Effector memory CD4-positive, alpha-beta T cell (primary cell): ENCODE data around the gene ACBD4.
A peak's percentile ranks its signal among the peaks of the same experiment; 100 is the strongest.

Experiments used
- DNase-seq, 3 donors: peaks; one replicate each; pipeline ENCODE4 v3.0.0-alpha.2; 2020
- H3K27ac ChIP-seq: 2 replicates; pipeline ENCODE4 v1.7.0; 2013; ENCODE audit warnings: mild to moderate bottlenecking, low read length, moderate library complexity; ENCODE audit not compliant: insufficient read depth, poor library complexity, severe bottlenecking
- H3K27me3 ChIP-seq: replicated peaks from 2 replicates; pipeline ENCODE4 v1.7.0; 2013; ENCODE audit warnings: mild to moderate bottlenecking, low read length; ENCODE audit not compliant: insufficient read depth, control insufficient read depth, poor library complexity, severe bottlenecking
- H3K36me3 ChIP-seq: 2 replicates; pipeline ENCODE4 v1.7.0; 2013; ENCODE audit warnings: mild to moderate bottlenecking, low read length, moderate library complexity; ENCODE audit not compliant: control insufficient read depth, insufficient read depth
- H3K4me1 ChIP-seq: 2 replicates; pipeline ENCODE4 v1.7.0; 2013; ENCODE audit warnings: low read length, mild to moderate bottlenecking; ENCODE audit not compliant: control insufficient read depth, insufficient read depth, poor library complexity, severe bottlenecking
- H3K4me3 ChIP-seq: 2 replicates; pipeline ENCODE4 v1.7.0; 2013; ENCODE audit warnings: low read length, low read depth, mild to moderate bottlenecking; ENCODE audit not compliant: insufficient read depth, poor library complexity, severe bottlenecking
- H3K9me3 ChIP-seq: 2 replicates; pipeline ENCODE4 v1.7.0; 2013; ENCODE audit warnings: mild to moderate bottlenecking, low read length, moderate library complexity; ENCODE audit not compliant: control insufficient read depth
- total RNA-seq, 3 donors: gene quantifications; one replicate each; lab custom pipeline; 2026; lab: John Stamatoyannopoulos, UW

Gene ACBD4
- total RNA-seq = 14.0 to 22.1 (median 19.9) reads per million in 3 donors

GRCh38 chr17:45135192-45135977 is at the start of gene ACBD4:
TSS of gene ACBD4 (plus strand) at chr17:45135687. CDS start at chr17:45136145, 458 bp downstream.
- Histone ChIP-seq H3K27me3 (no peaks in the 10 kb centered on the region), H3K27ac (peak within 1 kb of the TSS; percentile 81), H3K4me3 (peak within 1 kb of the TSS; percentile 96), H3K9me3 (no peaks in the 10 kb centered on the region), H3K4me1 (peaks cover 17% of the 10 kb centered on the region), H3K36me3 (no peaks in the 10 kb centered on the region)
- peak; percentile 92 to 96 (median 95) for DNase-seq

- H3K27ac ChIP-seq = no peak overlapping the region
- no peaks in the 10 kb centered on the region for H3K4me1 ChIP-seq
- H3K9me3 ChIP-seq = no peaks in the 10 kb centered on the region
- DNase-seq = no peak
- peaks cover 80% of the 10 kb centered on the region for H3K36me3 ChIP-seq
- H3K4me3 ChIP-seq = no peak overlapping the region
- H3K27me3 ChIP-seq = no peaks in the 10 kb centered on the region
Measured at GRCh38 chr17:45086391-45086790, 49.1 kb upstream of the ACBD4 start.

GRCh38 chr17:45086865-45087503 is 48.5 kb upstream of the ACBD4 start:
- Histone ChIP-seq H3K27me3 (no peaks in the 10 kb centered on the region), H3K9me3 (no peaks in the 10 kb centered on the region), H3K36me3 (peaks cover 80% of the 10 kb centered on the region), H3K4me3 (no peak overlapping the region), H3K27ac (no peak overlapping the region), H3K4me1 (no peaks in the 10 kb centered on the region)
- no peak for DNase-seq

- no peak overlapping the region for H3K27ac ChIP-seq
- H3K9me3 ChIP-seq = no peaks in the 10 kb centered on the region
- peaks cover 76% of the 10 kb centered on the region for H3K36me3 ChIP-seq
- no peaks in the 10 kb centered on the region for H3K27me3 ChIP-seq
- no peak overlapping the region for H3K4me3 ChIP-seq
- no peaks in the 10 kb centered on the region for H3K4me1 ChIP-seq
- DNase-seq = no peak
Measured at GRCh38 chr17:45087504-45087975, 47.9 kb upstream of the ACBD4 start.

- Histone ChIP-seq H3K4me3 (no peak overlapping the region), H3K9me3 (no peaks in the 10 kb centered on the region), H3K4me1 (no peaks in the 10 kb centered on the region), H3K27me3 (no peaks in the 10 kb centered on the region), H3K27ac (no peak overlapping the region), H3K36me3 (peaks cover 76% of the 10 kb centered on the region)
- DNase-seq = no peak
Measured at GRCh38 chr17:45087978-45088377, 47.5 kb upstream of the ACBD4 start.

GRCh38 chr17:45088741-45089140 is 46.7 kb upstream of the ACBD4 start:
- H3K36me3 ChIP-seq = peaks cover 78% of the 10 kb centered on the region
- no peaks in the 10 kb centered on the region for H3K27me3 ChIP-seq
- H3K4me3 ChIP-seq = no peak overlapping the region
- no peak for DNase-seq
- no peaks in the 10 kb centered on the region for H3K9me3 ChIP-seq
- no peaks in the 10 kb centered on the region for H3K4me1 ChIP-seq
- no peak overlapping the region for H3K27ac ChIP-seq

- DNase-seq = no peak
- H3K27ac ChIP-seq = no peak overlapping the region
- H3K9me3 ChIP-seq = no peaks in the 10 kb centered on the region
- no peak overlapping the region for H3K4me3 ChIP-seq
- H3K4me1 ChIP-seq = no peaks in the 10 kb centered on the region
- H3K27me3 ChIP-seq = no peaks in the 10 kb centered on the region
- peaks cover 71% of the 10 kb centered on the region for H3K36me3 ChIP-seq
Measured at GRCh38 chr17:45090711-45091110, 44.8 kb upstream of the ACBD4 start.

- Histone ChIP-seq H3K4me3 (no peak overlapping the region), H3K27me3 (no peaks in the 10 kb centered on the region), H3K4me1 (no peaks in the 10 kb centered on the region), H3K9me3 (no peaks in the 10 kb centered on the region), H3K36me3 (peaks cover 75% of the 10 kb centered on the region), H3K27ac (no peak overlapping the region)
- DNase-seq = no peak
Measured at GRCh38 chr17:45091778-45092425, 43.6 kb upstream of the ACBD4 start.

- Histone ChIP-seq H3K27ac (no peak overlapping the region), H3K9me3 (no peaks in the 10 kb centered on the region), H3K4me1 (no peaks in the 10 kb centered on the region), H3K27me3 (no peaks in the 10 kb centered on the region), H3K4me3 (no peak overlapping the region), H3K36me3 (peaks cover 75% of the 10 kb centered on the region)
- DNase-seq = no peak
Measured at GRCh38 chr17:45092911-45093430, 42.5 kb upstream of the ACBD4 start.
